TTC549 (cell line): Measurements from ENCODE around the gene LUC7L2.
"Not testable (repeated sequence)": the region's sequence is repeated elsewhere in the genome, so short reads cannot be mapped to it uniquely, and the experiment has no call there.

Source experiments
- FAIRE-seq: peaks from 2 replicates; lab custom pipeline; 2012; peaks lifted over from hg19 to GRCh38; lab: Jason Lieb, UNC

LUC7L2 gene

DNA sequence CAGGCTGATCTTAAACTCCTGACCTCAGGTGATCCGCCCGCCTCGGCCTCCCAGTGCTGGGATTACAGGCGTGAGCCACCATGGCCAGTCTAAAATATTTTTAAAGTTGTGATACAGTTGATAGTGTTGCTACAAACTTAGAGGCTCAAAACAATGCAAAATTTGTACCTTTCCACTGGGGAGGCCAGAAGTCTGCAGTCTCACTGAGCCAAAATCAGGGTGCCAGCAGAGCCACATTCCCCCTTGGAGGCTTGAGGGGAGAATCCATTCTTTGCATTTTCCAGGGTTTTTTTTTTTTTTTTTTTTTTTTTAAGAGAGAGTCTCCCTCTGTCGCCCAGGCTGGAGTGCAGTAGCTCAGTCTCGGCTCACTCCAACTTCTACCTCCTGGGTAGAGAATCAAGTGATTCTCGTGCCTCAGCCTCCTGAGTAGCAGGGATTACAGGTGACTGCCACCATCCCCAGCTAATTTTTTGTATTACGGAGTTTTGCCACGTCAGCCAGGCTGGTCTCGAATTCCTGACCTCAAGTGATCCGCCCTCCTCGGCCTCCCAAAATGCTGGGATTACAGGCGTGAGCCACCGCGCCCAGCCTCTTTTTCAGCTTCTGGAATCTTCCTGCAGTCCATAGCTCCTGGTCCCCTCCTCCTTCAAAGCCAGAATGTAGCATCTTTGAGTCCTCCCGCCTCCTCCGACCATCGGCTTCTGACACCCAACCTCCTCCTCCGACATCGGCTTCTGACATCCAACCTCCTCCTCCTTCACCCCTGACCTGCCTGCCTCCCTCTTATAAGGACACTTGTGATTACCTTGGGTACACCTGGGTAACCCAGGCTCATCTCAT lies 86.6 kb downstream of the LUC7L2 start:
- FAIRE-seq: no peak

DNA sequence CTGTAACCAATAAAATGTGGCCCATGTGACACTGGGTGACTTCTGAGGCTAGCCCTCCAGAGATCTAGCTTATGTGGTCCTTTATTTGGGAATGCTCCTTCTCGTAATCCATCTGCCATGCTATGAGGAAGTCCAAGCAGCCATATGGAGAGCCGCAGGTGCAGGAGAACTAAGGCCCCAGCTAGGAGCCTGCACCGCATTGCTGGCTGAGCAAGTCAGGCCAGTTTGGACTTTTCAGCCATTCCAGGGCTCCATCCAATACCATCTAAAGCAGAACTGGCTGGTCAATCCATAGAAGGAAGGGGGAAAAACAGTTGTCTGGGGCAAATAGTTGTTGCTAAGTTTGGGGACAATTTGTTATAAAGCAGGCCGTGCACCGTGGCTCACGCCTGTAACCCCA lies 91.2 kb downstream of the LUC7L2 start:
- FAIRE-seq: no peak

DNA sequence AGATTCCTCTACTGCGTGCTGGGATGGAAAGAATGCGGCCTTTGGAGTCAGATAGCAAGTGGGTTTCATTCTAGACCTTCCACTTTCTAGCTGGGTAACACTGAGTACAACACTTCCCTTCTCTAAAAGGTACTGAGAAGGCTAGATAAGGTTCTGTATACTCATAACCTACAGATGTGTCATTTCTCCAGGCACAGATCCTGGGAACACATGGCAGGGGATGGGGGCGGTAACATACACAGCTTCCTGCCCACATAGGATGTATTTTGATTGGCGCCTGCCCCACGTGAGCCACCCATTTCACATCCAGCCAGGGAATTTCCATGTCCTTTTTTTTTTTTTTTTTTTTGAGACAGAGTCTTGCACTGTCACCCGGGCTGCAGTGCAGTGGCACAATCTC lies 91.9 kb downstream of the LUC7L2 start:
- no peak for FAIRE-seq

DNA sequence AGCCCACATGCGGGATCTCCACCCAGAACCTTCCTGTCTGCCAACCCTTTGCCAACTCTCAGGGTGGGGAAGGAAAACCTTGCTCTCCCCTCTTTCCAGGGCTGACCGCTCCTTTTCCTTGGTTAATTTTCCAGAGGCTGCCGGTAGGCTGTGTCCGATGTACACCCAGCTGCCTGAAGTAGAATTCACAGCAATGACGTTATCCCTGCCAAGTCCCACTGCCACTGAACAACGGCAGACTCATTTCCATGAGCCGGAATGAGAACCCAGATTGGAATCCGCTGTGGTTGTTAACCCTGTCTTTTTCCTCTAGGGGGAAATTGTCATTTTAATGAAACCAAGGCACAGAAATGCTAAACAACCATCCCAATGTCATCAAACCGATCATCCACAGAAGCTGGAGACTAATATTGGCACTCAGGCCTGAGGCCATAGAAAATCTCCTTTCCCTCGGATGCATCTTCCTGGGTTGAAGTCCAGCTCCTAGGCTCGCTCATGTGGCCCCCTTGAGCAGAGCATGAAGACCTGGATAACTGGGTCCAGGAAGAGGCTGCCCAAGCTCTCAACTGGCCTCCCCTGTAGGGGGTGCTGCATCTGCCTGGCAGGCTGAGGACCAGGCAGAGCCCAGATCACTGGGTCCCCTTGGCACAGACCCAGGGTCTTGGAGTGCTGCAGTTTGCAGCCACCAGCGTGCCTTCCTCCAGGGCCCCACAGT lies 93.4 kb downstream of the LUC7L2 start:
- FAIRE-seq: no peak

DNA sequence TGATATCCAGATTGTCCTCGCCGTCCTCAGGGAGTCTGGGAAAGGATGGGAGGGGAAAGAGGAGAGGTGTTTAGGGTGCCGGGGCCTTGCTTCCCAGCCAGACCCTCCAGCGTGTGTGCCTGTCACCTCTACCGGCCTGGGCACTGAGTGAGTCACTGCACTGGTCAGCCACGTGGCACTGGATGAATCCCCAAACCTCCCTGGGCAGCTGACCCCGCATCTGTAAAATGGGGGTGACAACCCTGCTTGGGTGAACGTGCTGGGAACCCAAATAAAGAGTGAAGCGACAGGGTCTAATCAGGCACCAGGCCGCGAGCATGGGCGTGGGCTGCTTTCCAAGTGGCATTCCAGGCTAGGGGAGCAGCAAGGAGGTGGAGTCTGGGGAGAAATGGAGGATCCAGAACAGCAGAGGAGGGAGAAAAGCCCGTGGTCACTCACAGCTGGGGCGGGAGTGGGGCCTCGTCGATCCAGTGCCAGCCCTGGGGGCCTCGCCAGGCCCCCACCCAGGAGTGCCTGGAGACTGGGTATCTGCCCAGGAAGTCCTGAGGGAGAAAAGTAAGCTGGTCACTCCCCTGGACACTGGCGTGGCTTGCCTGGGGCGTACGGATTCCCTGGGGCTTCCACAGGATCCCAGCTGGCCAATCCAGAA lies 94.1 kb downstream of the LUC7L2 start:
- FAIRE-seq: no peak

DNA sequence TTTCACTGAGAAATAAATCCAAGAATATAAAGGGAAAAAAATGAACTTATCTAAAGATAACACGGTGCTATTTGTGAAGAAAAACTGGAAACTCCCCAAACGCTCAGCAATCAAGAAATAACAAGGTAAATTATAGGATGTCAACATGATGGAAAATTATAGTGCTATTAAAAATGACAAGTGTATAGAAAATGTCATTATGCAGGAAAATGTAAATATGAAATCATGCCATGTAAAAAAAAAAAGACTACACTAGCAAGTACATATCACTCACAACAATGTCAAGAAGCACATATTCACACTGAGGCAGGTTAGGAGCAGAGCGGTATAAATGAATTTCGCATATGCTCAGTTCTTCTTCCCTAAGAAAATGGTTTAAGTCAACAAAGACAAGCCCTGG lies 96.1 kb downstream of the LUC7L2 start:
- no peak for FAIRE-seq

DNA sequence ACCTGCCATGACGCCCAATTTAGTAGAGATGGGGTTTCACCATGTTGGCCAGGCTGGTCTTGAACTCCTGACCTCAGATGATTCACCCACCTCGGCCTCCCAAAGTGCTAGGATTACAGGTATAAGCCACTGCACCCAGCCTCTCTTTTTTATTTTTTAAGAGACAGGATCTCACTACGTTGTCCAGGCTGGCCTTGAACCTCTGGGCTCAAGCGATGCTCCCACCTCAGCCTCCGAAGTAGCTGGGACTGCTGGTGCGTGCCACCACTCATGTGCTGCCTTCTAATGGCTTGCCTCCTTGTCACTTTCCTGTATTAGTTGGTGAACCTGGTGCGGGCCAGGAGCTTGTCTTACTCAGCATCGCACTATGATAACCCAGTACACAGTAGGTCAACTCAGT lies 96.8 kb downstream of the LUC7L2 start:
- no peak for FAIRE-seq

DNA sequence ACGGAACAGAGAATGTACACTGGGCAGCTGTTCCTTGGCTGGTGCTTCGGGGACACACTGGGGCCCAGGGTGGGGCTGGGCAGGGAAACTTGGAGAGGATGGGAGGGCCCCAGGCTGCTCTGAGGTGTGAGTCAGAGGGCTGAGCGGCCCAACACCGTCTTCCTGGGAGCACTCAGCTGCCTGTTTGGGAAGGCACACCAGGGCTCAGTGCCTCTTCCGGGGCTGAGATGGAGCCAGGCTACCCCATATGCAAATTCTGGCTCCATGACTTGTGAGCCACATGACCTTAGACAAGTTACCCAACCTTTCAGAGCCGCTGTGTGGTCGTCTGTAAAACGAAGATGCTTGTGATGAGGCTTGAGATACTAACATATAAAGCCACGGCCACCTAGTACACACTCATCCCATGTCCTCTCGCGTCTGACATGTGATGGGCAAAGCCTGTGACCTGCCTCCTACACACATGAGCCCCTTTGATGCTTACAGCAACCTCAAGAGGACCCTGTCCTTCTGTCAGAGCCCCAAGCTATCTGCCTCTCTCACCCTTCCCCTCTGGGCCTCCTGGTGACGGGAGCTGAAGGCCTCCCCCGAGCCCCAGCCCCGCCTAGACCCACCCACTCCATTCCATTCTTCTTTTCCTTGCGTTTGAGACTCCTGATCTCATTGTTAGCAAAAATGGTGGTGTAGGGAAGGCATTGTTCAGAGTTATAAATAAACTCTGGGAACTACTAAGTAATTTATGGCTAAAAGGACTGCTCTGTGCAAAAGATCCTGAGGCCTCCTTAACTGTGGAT lies 97.7 kb downstream of the LUC7L2 start:
- no peak for FAIRE-seq

DNA sequence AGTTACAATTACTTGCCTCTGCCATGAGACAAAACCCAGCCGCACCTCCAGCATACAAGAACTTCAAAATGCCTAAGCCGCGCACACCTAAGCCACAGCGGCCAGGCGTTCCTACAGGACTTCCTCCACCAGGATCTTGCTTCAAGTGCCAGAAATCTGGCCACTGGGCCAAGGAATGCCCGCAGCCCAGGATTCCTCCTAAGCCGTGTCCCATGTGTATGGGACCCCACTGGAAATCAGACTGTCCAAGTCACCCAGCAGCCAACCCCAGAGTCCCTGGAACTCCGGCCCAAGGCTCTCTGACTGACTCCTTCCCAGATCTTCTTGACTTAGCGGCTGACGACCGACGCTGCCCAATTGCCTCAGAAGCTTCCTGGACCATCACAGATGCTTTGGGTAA lies 103.7 kb downstream of the LUC7L2 start:
- FAIRE-seq: not testable (repeated sequence)

DNA sequence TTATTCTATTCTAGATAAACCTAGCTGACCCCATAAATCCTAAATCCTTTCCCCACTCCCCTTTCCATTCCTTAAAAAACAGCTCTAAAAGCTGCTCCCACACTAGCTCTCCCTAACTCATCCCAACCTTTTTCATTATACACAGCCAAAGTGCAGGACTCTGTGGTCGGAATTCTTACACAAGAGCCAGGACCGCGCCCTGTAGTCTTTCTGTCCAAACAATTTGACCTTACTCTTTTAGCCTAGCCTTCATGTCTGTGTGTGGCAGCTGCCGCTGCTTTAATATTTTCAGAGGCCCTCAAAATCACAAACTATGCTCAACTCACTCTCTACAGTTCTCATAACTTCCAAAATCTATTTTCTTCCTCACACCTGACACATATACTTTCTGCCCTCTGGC lies 104.8 kb downstream of the LUC7L2 start:
- FAIRE-seq: not testable (repeated sequence)

DNA sequence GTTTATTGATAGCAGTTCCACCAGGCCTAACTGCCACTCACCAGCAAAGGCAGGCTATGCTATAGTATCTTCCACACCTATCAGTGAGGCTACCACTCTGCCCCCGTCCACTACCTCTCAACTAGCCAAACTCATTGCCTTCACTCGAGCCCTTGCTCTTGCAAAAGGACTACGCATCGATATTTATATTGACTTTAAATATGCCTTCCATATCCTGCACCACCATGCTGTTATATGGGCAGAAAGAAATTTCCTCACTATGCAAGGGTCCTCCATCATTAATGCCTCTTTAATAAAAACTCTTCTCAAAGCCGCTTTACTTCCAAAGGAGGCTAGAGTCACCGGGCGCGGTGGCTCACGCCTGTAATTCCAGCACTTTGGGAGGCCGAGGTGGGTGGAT lies 105.4 kb downstream of the LUC7L2 start:
- not testable (repeated sequence) for FAIRE-seq

DNA sequence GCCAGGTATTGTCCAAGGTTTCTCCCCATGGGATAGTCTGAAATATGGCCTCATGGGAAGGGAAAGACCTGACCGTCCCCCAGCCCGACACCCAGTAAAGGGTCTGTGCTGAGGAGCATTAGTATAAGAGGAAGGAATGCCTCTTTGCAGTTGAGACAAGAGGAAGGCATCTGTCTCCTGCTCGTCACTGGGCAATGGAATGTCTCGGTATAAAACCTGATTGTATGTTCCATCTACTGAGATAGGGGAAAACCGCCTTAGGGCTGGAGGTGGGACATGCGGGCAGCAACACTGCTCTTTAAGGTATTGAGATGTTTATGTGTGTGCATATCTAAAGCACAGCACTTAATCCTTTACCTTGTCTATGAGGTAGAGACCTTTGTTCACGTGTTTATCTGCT lies 108.0 kb downstream of the LUC7L2 start:
- not testable (repeated sequence) for FAIRE-seq

DNA sequence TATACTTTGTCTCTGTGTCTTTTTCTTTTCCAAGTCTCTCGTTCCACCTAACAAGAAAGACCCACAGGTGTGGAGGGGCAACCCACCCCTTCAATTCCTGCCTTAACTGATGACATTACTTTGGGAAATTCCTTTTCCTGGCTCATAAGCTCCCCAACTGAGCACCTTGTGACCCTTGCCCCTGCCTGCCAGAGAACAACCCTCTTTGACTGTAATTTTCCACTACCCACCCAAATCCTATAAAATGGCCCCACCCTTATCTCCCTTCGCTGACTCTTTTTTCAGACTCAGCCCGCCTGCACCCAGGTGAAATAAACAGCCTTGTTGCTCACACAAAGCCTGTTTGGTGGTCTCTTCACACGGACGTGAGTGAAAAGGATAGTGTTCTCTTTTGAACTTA lies 108.6 kb downstream of the LUC7L2 start:
- not testable (repeated sequence) for FAIRE-seq

DNA sequence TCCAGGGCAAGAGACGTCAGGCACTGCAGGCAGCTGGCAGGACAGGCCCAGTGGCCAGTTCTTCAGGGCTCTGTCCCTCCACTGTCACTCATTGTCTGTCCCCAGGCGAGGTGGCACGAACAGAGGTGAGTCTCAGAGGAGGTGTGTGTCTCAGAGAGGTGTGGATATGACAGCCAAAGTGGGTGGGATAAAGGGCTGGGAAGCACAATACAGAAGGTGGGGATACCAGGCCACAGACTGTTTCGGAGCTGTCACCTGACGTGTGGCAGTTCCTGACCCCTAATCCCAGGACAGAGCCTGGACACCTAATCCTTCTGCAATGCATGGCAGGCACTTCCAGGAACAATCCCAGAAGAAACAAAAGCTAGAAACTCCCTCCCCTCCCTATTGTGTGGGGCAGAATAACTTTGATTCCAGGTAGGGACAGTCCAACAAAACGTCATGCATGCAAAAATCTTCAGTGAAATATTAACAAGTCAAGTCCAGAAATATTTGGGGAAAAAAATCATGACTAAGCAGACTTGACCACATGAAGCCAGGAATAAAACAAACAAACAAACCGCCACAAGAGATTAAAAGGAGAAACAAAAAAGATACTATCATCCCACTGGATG lies 112.2 kb downstream of the LUC7L2 start:
- FAIRE-seq: no peak
